ENCODE measurements around the gene ZDHHC3. TPM values are rescaled to one million over a fixed set of nuclear protein-coding genes. Genes with fewer than 3 reads are reported as not detected.

ZDHHC3 gene
- total RNA-seq (2021; ENCODE audit: unreplicated experiment) (49.5 TPM), Bru-seq, nascent RNA (percentile 66 among the genes with signal in this experiment), BruChase-seq, experiment 1, labeled RNA remaining after a 2-hour chase (percentile 65 among the genes with signal in this experiment), BruChase-seq, experiment 2, labeled RNA remaining after a 6-hour chase (percentile 69 among the genes with signal in this experiment)
- polyA plus RNA-seq (2012; ENCODE audit: insufficient read length) = 42.3 TPM
- long read RNA-seq, transcript ZDHHC3-205 (7 exons, 2,687 nt) = major isoform, 19 of 41 reads
- long read RNA-seq, partial matches to known transcripts = 3 of 41 reads
- long read RNA-seq, other reads (novel, unspliced or antisense) = 15 of 41 reads

- DNase-seq (ENCODE audit: low read depth, low spot score) (no peak), ATAC-seq (peak; percentile 90)
- in situ Hi-C loops (cut with HindIII; ENCODE audit: low pct_unique_long_range_greater_than_20kb, low sequenced_read_pairs) = no loop called here
- Histone ChIP-seq H3K27ac (ENCODE audit: low read length) (peak within 1 kb of the TSS; percentile 93), H3K36me3 (ENCODE audit: control insufficient read depth, insufficient read depth, low read length) (peaks cover 4% of the 10 kb centered on the region; the same call in 1 of the 2 replicates), H3K4me1 (ENCODE audit: control insufficient read depth, insufficient read depth, low read length) (peaks cover 9% of the 10 kb centered on the region), H3K9me3 (ENCODE audit: control insufficient read depth, insufficient read depth, low read depth, low read length) (no peaks in the 10 kb centered on the region), H3K27me3 (ENCODE audit: control insufficient read depth, insufficient read depth, low read length) (no peaks in the 10 kb centered on the region), H3K4me3 (ENCODE audit: low read depth in 2 of 2, low read length in 2 of 2) (peak within 1 kb of the TSS; percentile 81 to 93)
- intact Hi-C loops (cut with micrococcal nuclease; ENCODE audit: unreplicated experiment) = no loop called here
- no TSS peak for BruUV-seq (replicated peaks)
- CTCF ChIA-PET = no interaction called here
- TF ChIP-seq POLR2AphosphoS5 (IDR thresholded peaks at IDR 0.05; ENCODE audit: low read depth, low read length) = peak; percentile 70
- peak; percentile 52; the same call in 1 of the 2 replicates for TF ChIP-seq SIN3A (IDR thresholded peaks at IDR 0.05; ENCODE audit: borderline replicate concordance, insufficient read depth, low read depth, low read length)
- no peak for TF ChIP-seq CTCF (IDR thresholded peaks at IDR 0.05)
- 0 out of 4 replicates have a peak, but pooled peaks of 1 of the 2 experiments have one; percentile 30 for TF ChIP-seq REST (IDR thresholded peaks at IDR 0.05; ENCODE audit: insufficient read depth in 1 of 2, low read depth in 2 of 2, low read length in 1 of 2)
- POLR2A ChIA-PET = interaction anchor here (0.6 to 1.2 kb wide), 3 partner anchors 10 to 63 kb away, joined by 3 to 13 read pairs (median 3); no protein-coding TSS in a partner anchor
Measured at GRCh38 chr3:44976002-44976815, at the start of gene ZDHHC3, which contains the start of gene EXOSC7. Gene ZDHHC3 (minus strand): TSS chr3:44976174. CDS start chr3:44959436, 16,738 bp downstream. Gene EXOSC7 (plus strand): TSS chr3:44976244. CDS start chr3:44976278, 34 bp downstream.

- no TSS peak for BruUV-seq (replicated peaks)
- no peak for DNase-seq (ENCODE audit: low read depth, low spot score)
- Histone ChIP-seq H3K4me1 (ENCODE audit: control insufficient read depth, insufficient read depth, low read length) (no peaks in the 10 kb centered on the region), H3K9me3 (ENCODE audit: control insufficient read depth, insufficient read depth, low read depth, low read length) (no peaks in the 10 kb centered on the region), H3K27ac (ENCODE audit: low read length) (no peak overlapping the region), H3K4me3 (ENCODE audit: low read depth in 2 of 2, low read length in 2 of 2) (no peak overlapping the region), H3K36me3 (ENCODE audit: control insufficient read depth, insufficient read depth, low read length) (no peaks in the 10 kb centered on the region), H3K27me3 (ENCODE audit: control insufficient read depth, insufficient read depth, low read length) (no peaks in the 10 kb centered on the region)
- intact Hi-C loops (cut with micrococcal nuclease; ENCODE audit: unreplicated experiment) (loop anchor here (10.0 kb wide), 1 partner anchor 300 kb away; no protein-coding TSS in a partner anchor), in situ Hi-C loops (cut with HindIII; ENCODE audit: low pct_unique_long_range_greater_than_20kb, low sequenced_read_pairs) (no loop called here)
- TF ChIP-seq POLR2AphosphoS5 (IDR thresholded peaks at IDR 0.05; ENCODE audit: low read depth, low read length) (no peak), SIN3A (IDR thresholded peaks at IDR 0.05; ENCODE audit: borderline replicate concordance, insufficient read depth, low read depth, low read length) (no peak), REST (IDR thresholded peaks at IDR 0.05; ENCODE audit: insufficient read depth in 1 of 2, low read depth in 2 of 2, low read length in 1 of 2) (no peak), CTCF (IDR thresholded peaks at IDR 0.05) (no peak), TCF7L2 (IDR thresholded peaks at IDR 0.05; ENCODE audit: low read depth, low read length) (no peak)
- CTCF ChIA-PET = no interaction called here
- no peak for ATAC-seq
- POLR2A ChIA-PET = no interaction called here
Measured at GRCh38 chr3:45024542-45025255, 48.7 kb upstream of the ZDHHC3 start.
